Measurements from ENCODE around the gene RGS9BP.
"Not testable (repeated sequence)": the region's sequence is repeated elsewhere in the genome, so short reads cannot be mapped to it uniquely, and the experiment has no call there.

The RGS9BP gene

GRCh38 chr19:32695506-32695905 lies 19.9 kb downstream of the RGS9BP start:
- not testable (repeated sequence) for DNase-seq (ENCODE audit: low read depth)

- DNase-seq (ENCODE audit: low read depth): not testable (repeated sequence)
Observed at GRCh38 chr19:32696771-32697170, 21.1 kb downstream of the RGS9BP start.

GRCh38 chr19:32700129-32700528 lies 24.5 kb downstream of the RGS9BP start:
- DNase-seq (ENCODE audit: low read depth): not testable (repeated sequence)

- peak; percentile 58 for DNase-seq (ENCODE audit: low read depth)
Observed at GRCh38 chr19:32702010-32702409, 26.4 kb downstream of the RGS9BP start.

GRCh38 chr19:32704006-32704405 lies 28.4 kb downstream of the RGS9BP start:
- DNase-seq (ENCODE audit: low read depth): not testable (repeated sequence)

- no peak for DNase-seq (ENCODE audit: low read depth)
Observed at GRCh38 chr19:32708457-32708856, 32.8 kb downstream of the RGS9BP start.

- DNase-seq (ENCODE audit: low read depth): no peak
Observed at GRCh38 chr19:32709032-32709431, 33.4 kb downstream of the RGS9BP start.

- DNase-seq (ENCODE audit: low read depth): no peak
Observed at GRCh38 chr19:32711747-32712146, 36.1 kb downstream of the RGS9BP start.

- DNase-seq (ENCODE audit: low read depth): not testable (repeated sequence)
Observed at GRCh38 chr19:32716203-32716602, 40.6 kb downstream of the RGS9BP start.

- DNase-seq (ENCODE audit: low read depth): no peak
Observed at GRCh38 chr19:32717496-32717895, 41.8 kb downstream of the RGS9BP start.

- no peak for DNase-seq (ENCODE audit: low read depth)
Observed at GRCh38 chr19:32718286-32718685, 42.6 kb downstream of the RGS9BP start.

- no peak for DNase-seq (ENCODE audit: low read depth)
Observed at GRCh38 chr19:32719611-32720059, 44.0 kb downstream of the RGS9BP start, which contains the start of gene TDRD12. TSS of gene TDRD12 (plus strand) at chr19:32719767. CDS start at chr19:32720073, 306 bp downstream.

GRCh38 chr19:32720216-32720935 lies 44.7 kb downstream of the RGS9BP start:
- no peak for DNase-seq (ENCODE audit: low read depth)

GRCh38 chr19:32720936-32721250 lies 45.2 kb downstream of the RGS9BP start:
- DNase-seq (ENCODE audit: low read depth): no peak
